ENCODE measurements around the gene RHOBTB1.

Gene RHOBTB1

DNA sequence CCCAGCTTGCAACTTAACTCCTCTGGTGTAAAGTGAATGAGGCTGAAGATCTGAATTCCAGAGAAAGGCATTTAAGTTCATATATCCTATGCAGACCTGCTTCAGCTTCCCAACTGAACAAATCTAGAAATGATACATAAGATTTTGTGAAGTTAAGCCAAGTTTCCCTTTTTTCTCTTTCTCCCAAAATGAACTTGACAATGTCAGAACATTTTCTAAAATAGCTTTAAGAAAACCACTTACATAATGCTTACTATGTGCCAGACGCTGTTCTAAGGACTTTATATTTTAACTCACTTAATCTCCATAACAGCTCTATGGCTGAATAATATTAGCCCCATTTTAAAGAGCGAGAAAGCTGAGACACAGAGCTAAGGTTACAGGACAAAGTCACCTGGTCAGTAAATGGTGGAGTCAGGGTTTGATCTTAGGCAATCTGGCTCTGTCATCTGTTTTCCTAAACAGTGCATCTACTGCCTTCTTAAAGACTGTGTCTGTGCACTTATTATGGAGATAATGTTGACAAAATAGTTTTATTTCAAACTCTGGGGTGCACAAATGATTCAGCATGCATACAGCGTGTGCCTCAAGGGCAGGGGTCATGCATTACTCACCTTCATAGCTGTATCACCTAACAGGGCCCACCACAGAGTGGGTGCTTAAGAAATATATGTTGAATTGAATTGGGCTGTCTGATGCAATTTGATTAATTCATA is 66.8 kb downstream of the RHOBTB1 start:
- no peak for DNase-seq (ENCODE audit: low read depth in 2 of 2)
- TF ChIP-seq, protein P1, sequence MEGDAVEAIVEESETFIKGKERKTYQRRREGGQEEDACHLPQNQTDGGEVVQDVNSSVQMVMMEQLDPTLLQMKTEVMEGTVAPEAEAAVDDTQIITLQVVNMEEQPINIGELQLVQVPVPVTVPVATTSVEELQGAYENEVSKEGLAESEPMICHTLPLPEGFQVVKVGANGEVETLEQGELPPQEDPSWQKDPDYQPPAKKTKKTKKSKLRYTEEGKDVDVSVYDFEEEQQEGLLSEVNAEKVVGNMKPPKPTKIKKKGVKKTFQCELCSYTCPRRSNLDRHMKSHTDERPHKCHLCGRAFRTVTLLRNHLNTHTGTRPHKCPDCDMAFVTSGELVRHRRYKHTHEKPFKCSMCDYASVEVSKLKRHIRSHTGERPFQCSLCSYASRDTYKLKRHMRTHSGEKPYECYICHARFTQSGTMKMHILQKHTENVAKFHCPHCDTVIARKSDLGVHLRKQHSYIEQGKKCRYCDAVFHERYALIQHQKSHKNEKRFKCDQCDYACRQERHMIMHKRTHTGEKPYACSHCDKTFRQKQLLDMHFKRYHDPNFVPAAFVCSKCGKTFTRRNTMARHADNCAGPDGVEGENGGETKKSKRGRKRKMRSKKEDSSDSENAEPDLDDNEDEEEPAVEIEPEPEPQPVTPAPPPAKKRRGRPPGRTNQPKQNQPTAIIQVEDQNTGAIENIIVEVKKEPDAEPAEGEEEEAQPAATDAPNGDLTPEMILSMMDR (IDR thresholded peaks at IDR 0.05; ENCODE audit: low read depth, low read length) = no peak
- H3K4me3 ChIP-seq (replicated peaks in 1 of 2; ENCODE audit: low read depth in 2 of 2, low read length in 2 of 2) = no peak overlapping the region

DNA sequence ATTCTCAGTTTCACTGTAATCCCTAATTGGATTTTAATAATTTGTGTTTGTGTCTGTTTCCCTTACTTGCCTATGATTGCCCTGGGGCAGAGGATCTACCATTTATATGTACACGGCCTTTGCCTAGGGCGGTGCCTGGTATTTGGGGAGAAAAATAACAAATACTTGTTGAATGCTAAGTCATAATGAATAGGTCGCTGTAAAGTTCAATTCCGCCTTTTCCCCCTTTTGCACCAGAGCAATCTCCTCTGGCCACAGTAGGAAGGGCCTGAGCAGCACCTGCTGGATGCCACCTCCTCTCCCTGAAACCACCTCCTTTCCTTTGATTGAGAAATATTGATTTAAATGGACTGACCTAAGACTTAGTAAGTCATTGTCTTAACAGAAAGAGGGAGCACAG is 70.2 kb downstream of the RHOBTB1 start:
- no peak overlapping the region for H3K4me3 ChIP-seq (replicated peaks in 1 of 2; ENCODE audit: low read depth in 2 of 2, low read length in 2 of 2)
- no peak for DNase-seq (ENCODE audit: low read depth in 2 of 2)
- TF ChIP-seq, protein P1 (IDR thresholded peaks at IDR 0.05; ENCODE audit: low read depth, low read length) = no peak

- no peak for DNase-seq (ENCODE audit: low read depth in 2 of 2)
- no peak overlapping the region for H3K4me3 ChIP-seq (replicated peaks in 1 of 2; ENCODE audit: low read depth in 2 of 2, low read length in 2 of 2)
- TF ChIP-seq, protein P1 (IDR thresholded peaks at IDR 0.05; ENCODE audit: low read depth, low read length) = no peak
These were observed 71.5 kb downstream of the RHOBTB1 start for GRCh38 chr10:60872451-60872850.

GRCh38 chr10:60871215-60871614 is 72.8 kb downstream of the RHOBTB1 start:
- DNase-seq (ENCODE audit: low read depth in 2 of 2) = no peak
- TF ChIP-seq, protein P1 (IDR thresholded peaks at IDR 0.05; ENCODE audit: low read depth, low read length) = no peak
- no peak overlapping the region for H3K4me3 ChIP-seq (replicated peaks in 1 of 2; ENCODE audit: low read depth in 2 of 2, low read length in 2 of 2)

GRCh38 chr10:60870803-60871202 is 73.2 kb downstream of the RHOBTB1 start:
- no peak overlapping the region for H3K4me3 ChIP-seq (replicated peaks in 1 of 2; ENCODE audit: low read depth in 2 of 2, low read length in 2 of 2)
- no peak for DNase-seq (ENCODE audit: low read depth in 2 of 2)
- TF ChIP-seq, protein P1 (IDR thresholded peaks at IDR 0.05; ENCODE audit: low read depth, low read length) = no peak

- TF ChIP-seq, protein P1 (IDR thresholded peaks at IDR 0.05; ENCODE audit: low read depth, low read length) = no peak
- H3K4me3 ChIP-seq (replicated peaks in 1 of 2; ENCODE audit: low read depth in 2 of 2, low read length in 2 of 2) = no peak overlapping the region
These were observed 73.6 kb downstream of the RHOBTB1 start for GRCh38 chr10:60870416-60870728.

More at GRCh38 chr10:60870416-60870728, 73.6 kb downstream of the RHOBTB1 start:
- no peak for DNase-seq (ENCODE audit: low read depth in 2 of 2)
